Measurements from ENCODE around the gene BICC1. TPM values are rescaled to one million over a fixed set of nuclear protein-coding genes. Genes with fewer than 3 reads are reported as not detected.

The BICC1 gene
- total RNA-seq, 1 donor, result 210 TPM

- peaks cover 4% of the 10 kb centered on the region for H3K4me1 ChIP-seq (ENCODE audit: insufficient read depth, low read length)
- H4K20me1 ChIP-seq (ENCODE audit: insufficient read depth, low read length), result no peaks in the 10 kb centered on the region
- no peak overlapping the region for H3K4me3 ChIP-seq (ENCODE audit: insufficient read depth, low read length)
- H3K27ac ChIP-seq (ENCODE audit: low read depth, low read length), result no peak overlapping the region
- no peaks in the 10 kb centered on the region for H3K27me3 ChIP-seq (ENCODE audit: insufficient read depth, low read length)
- no peak overlapping the region for H3K4me2 ChIP-seq (ENCODE audit: insufficient read depth, low read length)
- no peaks in the 10 kb centered on the region for H3K79me2 ChIP-seq (ENCODE audit: insufficient read depth, low read length)
- H2AFZ ChIP-seq (ENCODE audit: low read length), result no peak overlapping the region
- no peak for DNase-seq (ENCODE audit: insufficient read length, low spot score, missing footprints)
- H3K9me3 ChIP-seq (ENCODE audit: low read depth, low read length), result no peaks in the 10 kb centered on the region
- no peak for TF ChIP-seq CTCF (IDR thresholded peaks at IDR 0.05; ENCODE audit: extremely low read depth, low read depth, low read length)
- no peaks in the 10 kb centered on the region for H3K36me3 ChIP-seq (ENCODE audit: insufficient read depth, low read length)
These were observed 23.8 kb upstream of the BICC1 start for GRCh38 chr10:58488921-58489320.

- Histone ChIP-seq H3K9me3 (ENCODE audit: low read depth, low read length) (no peaks in the 10 kb centered on the region), H3K4me1 (ENCODE audit: insufficient read depth, low read length) (peaks cover 10% of the 10 kb centered on the region), H3K36me3 (ENCODE audit: insufficient read depth, low read length) (no peaks in the 10 kb centered on the region), H3K4me2 (ENCODE audit: insufficient read depth, low read length) (no peak overlapping the region), H4K20me1 (ENCODE audit: insufficient read depth, low read length) (no peaks in the 10 kb centered on the region), H2AFZ (ENCODE audit: low read length) (no peak overlapping the region), H3K4me3 (ENCODE audit: insufficient read depth, low read length) (no peak overlapping the region), H3K27ac (ENCODE audit: low read depth, low read length) (no peak overlapping the region), H3K79me2 (ENCODE audit: insufficient read depth, low read length) (no peaks in the 10 kb centered on the region), H3K27me3 (ENCODE audit: insufficient read depth, low read length) (no peaks in the 10 kb centered on the region)
- no peak for TF ChIP-seq CTCF (IDR thresholded peaks at IDR 0.05; ENCODE audit: extremely low read depth, low read depth, low read length)
- DNase-seq (ENCODE audit: insufficient read length, low spot score, missing footprints), result no peak
These were observed 9.7 kb upstream of the BICC1 start for GRCh38 chr10:58502956-58503355.

GRCh38 chr10:58508316-58508715 lies 4.4 kb upstream of the BICC1 start:
- H3K4me3 ChIP-seq (ENCODE audit: insufficient read depth, low read length), result no peak overlapping the region
- peak overlapping the region; percentile 47 for H3K4me2 ChIP-seq (ENCODE audit: insufficient read depth, low read length)
- H3K4me1 ChIP-seq (ENCODE audit: insufficient read depth, low read length), result peaks cover 28% of the 10 kb centered on the region
- TF ChIP-seq CTCF (IDR thresholded peaks at IDR 0.05; ENCODE audit: extremely low read depth, low read depth, low read length), result no peak
- H3K36me3 ChIP-seq (ENCODE audit: insufficient read depth, low read length), result no peaks in the 10 kb centered on the region
- no peaks in the 10 kb centered on the region for H4K20me1 ChIP-seq (ENCODE audit: insufficient read depth, low read length)
- no peaks in the 10 kb centered on the region for H3K27me3 ChIP-seq (ENCODE audit: insufficient read depth, low read length)
- no peak overlapping the region for H2AFZ ChIP-seq (ENCODE audit: low read length)
- peak overlapping the region; percentile 26 for H3K27ac ChIP-seq (ENCODE audit: low read depth, low read length)
- H3K79me2 ChIP-seq (ENCODE audit: insufficient read depth, low read length), result peaks cover 3% of the 10 kb centered on the region
- DNase-seq (ENCODE audit: insufficient read length, low spot score, missing footprints), result peak; percentile 76
- no peaks in the 10 kb centered on the region for H3K9me3 ChIP-seq (ENCODE audit: low read depth, low read length)

- no peaks in the 10 kb centered on the region for H3K36me3 ChIP-seq (ENCODE audit: insufficient read depth, low read length)
- H3K4me1 ChIP-seq (ENCODE audit: insufficient read depth, low read length), result peaks cover 38% of the 10 kb centered on the region
- no peaks in the 10 kb centered on the region for H3K9me3 ChIP-seq (ENCODE audit: low read depth, low read length)
- peak overlapping the region; percentile 70 for H2AFZ ChIP-seq (ENCODE audit: low read length)
- peaks cover 5% of the 10 kb centered on the region for H4K20me1 ChIP-seq (ENCODE audit: insufficient read depth, low read length)
- peak overlapping the region; percentile 94 for H3K4me2 ChIP-seq (ENCODE audit: insufficient read depth, low read length)
- H3K27ac ChIP-seq (ENCODE audit: low read depth, low read length), result peak overlapping the region; percentile 16
- peak overlapping the region; percentile 90 for H3K4me3 ChIP-seq (ENCODE audit: insufficient read depth, low read length)
- no peaks in the 10 kb centered on the region for H3K27me3 ChIP-seq (ENCODE audit: insufficient read depth, low read length)
- peaks cover 40% of the 10 kb centered on the region for H3K79me2 ChIP-seq (ENCODE audit: insufficient read depth, low read length)
- peak; percentile 91 for DNase-seq (ENCODE audit: insufficient read length, low spot score, missing footprints)
- no peak for TF ChIP-seq CTCF (IDR thresholded peaks at IDR 0.05; ENCODE audit: extremely low read depth, low read depth, low read length)
These were observed 744 bp upstream of the BICC1 start for GRCh38 chr10:58511765-58512490.

All from osteoblast (primary cell).